ENCODE data around the gene CDK17. TPM values are rescaled to one million over a fixed set of nuclear protein-coding genes. Genes with fewer than 3 reads are reported as not detected.

Gene CDK17
- total and polyA plus RNA-seq, 9 of the 15 experiments (the other 6 are each of a cell fraction or from before 2014, with no cell fraction given) = 4.8 to 39.3 (median 21.6) TPM

DNA sequence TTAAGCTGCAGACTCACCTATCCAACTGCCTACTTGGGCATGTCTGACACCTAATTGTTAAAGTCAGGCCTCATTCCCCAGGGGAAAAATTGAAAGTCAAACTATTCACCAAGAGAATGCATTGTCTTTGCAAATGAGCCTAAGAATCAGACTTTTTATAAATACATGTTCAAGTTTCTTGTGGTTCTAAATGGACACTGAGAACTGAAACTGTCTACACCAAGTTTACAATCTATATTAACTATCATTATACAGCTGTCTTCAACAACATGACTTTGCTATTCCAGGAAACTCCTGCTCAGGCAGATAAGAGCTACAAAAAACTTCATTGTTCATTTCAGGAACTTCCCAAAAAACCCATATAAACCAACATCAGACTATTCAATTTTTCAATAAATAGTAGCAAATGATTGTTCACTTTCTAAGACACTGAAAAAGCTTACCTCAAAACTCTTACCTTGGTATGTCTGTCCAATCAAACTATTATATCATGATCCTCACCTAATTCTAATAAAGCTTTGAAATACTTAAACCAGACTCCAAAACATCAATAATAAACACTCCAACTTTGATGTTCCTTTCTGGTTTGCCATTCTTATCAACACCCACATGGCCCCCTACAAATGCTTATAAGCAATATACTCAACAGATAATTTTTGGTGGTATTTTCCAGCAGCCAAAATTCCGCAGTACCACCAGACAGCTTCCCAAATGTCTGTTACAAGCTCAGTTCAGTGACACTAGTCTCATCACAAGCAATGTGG is 24.2 kb downstream of the CDK17 start (continued):
- TF ChIP-seq, protein P1, sequence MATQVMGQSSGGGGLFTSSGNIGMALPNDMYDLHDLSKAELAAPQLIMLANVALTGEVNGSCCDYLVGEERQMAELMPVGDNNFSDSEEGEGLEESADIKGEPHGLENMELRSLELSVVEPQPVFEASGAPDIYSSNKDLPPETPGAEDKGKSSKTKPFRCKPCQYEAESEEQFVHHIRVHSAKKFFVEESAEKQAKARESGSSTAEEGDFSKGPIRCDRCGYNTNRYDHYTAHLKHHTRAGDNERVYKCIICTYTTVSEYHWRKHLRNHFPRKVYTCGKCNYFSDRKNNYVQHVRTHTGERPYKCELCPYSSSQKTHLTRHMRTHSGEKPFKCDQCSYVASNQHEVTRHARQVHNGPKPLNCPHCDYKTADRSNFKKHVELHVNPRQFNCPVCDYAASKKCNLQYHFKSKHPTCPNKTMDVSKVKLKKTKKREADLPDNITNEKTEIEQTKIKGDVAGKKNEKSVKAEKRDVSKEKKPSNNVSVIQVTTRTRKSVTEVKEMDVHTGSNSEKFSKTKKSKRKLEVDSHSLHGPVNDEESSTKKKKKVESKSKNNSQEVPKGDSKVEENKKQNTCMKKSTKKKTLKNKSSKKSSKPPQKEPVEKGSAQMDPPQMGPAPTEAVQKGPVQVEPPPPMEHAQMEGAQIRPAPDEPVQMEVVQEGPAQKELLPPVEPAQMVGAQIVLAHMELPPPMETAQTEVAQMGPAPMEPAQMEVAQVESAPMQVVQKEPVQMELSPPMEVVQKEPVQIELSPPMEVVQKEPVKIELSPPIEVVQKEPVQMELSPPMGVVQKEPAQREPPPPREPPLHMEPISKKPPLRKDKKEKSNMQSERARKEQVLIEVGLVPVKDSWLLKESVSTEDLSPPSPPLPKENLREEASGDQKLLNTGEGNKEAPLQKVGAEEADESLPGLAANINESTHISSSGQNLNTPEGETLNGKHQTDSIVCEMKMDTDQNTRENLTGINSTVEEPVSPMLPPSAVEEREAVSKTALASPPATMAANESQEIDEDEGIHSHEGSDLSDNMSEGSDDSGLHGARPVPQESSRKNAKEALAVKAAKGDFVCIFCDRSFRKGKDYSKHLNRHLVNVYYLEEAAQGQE (IDR thresholded peaks at IDR 0.05; ENCODE audit: borderline replicate concordance) = no peak
- TF ChIP-seq, protein P1 (CRISPR knock-in tag; IDR thresholded peaks at IDR 0.05; ENCODE audit: low read depth) = no peak
- TF ChIP-seq ZNF316 (IDR thresholded peaks at IDR 0.05) (peak; percentile 88), HDAC3 (IDR thresholded peaks at IDR 0.05; ENCODE audit: borderline replicate concordance, partially characterized antibody) (peak; percentile 54), NEUROD1 (IDR thresholded peaks at IDR 0.05; ENCODE audit: borderline replicate concordance, low read depth, low read length, partially characterized antibody) (peak; percentile 57), TEAD4 (IDR thresholded peaks at IDR 0.05; ENCODE audit: low read length) (peak; percentile 92), TEAD4 (CRISPR knock-in tag; IDR thresholded peaks at IDR 0.05; ENCODE audit: borderline replicate concordance) (no peak), NCOR1 (IDR thresholded peaks at IDR 0.05) (peak; percentile 88), CBX3 (IDR thresholded peaks at IDR 0.05; ENCODE audit: borderline replicate concordance in 1 of 2, low read length in 2 of 2) (no peak; a peak in 1 of 3 replicates), PHF21A (IDR thresholded peaks at IDR 0.05; ENCODE audit: borderline replicate concordance, low read depth) (no peak), ZNF589 (CRISPR knock-in tag; IDR thresholded peaks at IDR 0.05; ENCODE audit: low read depth) (0 out of 2 replicates have a peak, but pooled peaks have one; percentile 23), MTA3 (IDR thresholded peaks at IDR 0.05; ENCODE audit: borderline replicate concordance) (0 out of 2 replicates have a peak, but pooled peaks have one; percentile 11), DACH1 (IDR thresholded peaks at IDR 0.05; ENCODE audit: partially characterized antibody) (peak; percentile 89), FOSL1 (tag; conservative IDR thresholded peaks at IDR 0.05) (peak; percentile 53), RNF2 (IDR thresholded peaks at IDR 0.05) (peak; percentile 16; the same call in 1 of the 2 replicates), LEF1 (IDR thresholded peaks at IDR 0.05) (peak; percentile 83)
- TF ChIP-seq, protein P2, sequence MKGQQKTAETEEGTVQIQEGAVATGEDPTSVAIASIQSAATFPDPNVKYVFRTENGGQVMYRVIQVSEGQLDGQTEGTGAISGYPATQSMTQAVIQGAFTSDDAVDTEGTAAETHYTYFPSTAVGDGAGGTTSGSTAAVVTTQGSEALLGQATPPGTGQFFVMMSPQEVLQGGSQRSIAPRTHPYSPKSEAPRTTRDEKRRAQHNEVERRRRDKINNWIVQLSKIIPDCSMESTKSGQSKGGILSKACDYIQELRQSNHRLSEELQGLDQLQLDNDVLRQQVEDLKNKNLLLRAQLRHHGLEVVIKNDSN (CRISPR knock-in tag; IDR thresholded peaks at IDR 0.05) = no peak
- TF ChIP-seq, protein P3, sequence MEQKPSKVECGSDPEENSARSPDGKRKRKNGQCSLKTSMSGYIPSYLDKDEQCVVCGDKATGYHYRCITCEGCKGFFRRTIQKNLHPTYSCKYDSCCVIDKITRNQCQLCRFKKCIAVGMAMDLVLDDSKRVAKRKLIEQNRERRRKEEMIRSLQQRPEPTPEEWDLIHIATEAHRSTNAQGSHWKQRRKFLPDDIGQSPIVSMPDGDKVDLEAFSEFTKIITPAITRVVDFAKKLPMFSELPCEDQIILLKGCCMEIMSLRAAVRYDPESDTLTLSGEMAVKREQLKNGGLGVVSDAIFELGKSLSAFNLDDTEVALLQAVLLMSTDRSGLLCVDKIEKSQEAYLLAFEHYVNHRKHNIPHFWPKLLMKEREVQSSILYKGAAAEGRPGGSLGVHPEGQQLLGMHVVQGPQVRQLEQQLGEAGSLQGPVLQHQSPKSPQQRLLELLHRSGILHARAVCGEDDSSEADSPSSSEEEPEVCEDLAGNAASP (IDR thresholded peaks at IDR 0.05) = no peak

Measured in K562 (cell line).